Measurements from ENCODE around the gene AMOT.

GRCh38 chrX:112761242-112762207, 79.1 kb downstream of the AMOT start:
- TF ChIP-seq POLR2A (IDR thresholded peaks at IDR 0.05), result no peak
- TF ChIP-seq CTCF (IDR thresholded peaks at IDR 0.05), result no peak
